Uterus (tissue), 2 donors: Measurements from ENCODE around the gene FRAT2.

Source experiments
- POLR2A ChIP-seq, 2 donors: fragments of 450-650 bp; IDR thresholded peaks; one replicate each; pipeline ENCODE4 v1.6.1; 2016; ENCODE audit warnings: antibody characterized with exemption in 2 of 2, mild to moderate bottlenecking in 1 of 2, moderate library complexity in 1 of 2
- TF ChIP-seq, protein P1 (sequence below), 4 experiments: fragments of 200-600 bp in 2 of 4; fragments of 450-650 bp in 2 of 4; sonication (generic) in 2 of 4; IDR thresholded peaks; one replicate each; pipeline ENCODE4 v1.5.1; 2016 to 2019; ENCODE audit warnings: antibody characterized with exemption in 4 of 4, mild to moderate bottlenecking in 2 of 4, moderate library complexity in 1 of 4

DNA sequence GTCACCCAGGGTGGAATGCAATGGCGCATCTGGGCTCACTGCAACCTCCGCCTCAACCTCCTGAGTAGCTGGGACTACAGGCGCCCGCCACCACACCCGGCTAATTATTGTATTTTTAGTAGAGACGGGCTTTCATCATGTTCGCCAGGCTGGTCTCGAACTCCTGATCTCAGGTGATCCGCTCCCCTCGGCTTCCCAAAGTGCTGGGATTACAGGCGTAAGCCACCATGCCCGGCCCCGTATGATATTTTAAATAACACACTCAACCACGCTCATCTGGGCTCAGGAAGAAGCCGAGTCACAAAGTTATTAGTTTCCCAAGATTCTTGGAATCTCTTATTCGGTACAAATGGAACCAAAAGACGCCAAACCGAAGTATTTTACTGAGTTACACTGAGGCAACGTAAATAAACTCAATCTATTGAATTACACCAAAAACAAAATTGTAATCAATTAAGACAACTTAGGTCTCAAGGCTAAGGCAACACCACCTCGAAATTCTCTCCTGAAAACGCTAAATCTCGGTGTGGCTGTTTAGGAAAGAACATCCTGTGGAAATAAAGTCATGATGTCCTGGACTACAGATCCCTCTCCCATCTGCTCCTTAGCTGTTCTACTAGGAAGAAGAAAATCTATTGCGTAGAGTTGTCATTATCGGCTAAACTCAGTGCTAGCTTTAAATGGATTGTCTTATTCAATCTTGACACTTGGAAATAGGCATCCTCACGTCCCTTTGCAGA, 43.0 kb downstream of the FRAT2 start:
- TF ChIP-seq, protein P1, sequence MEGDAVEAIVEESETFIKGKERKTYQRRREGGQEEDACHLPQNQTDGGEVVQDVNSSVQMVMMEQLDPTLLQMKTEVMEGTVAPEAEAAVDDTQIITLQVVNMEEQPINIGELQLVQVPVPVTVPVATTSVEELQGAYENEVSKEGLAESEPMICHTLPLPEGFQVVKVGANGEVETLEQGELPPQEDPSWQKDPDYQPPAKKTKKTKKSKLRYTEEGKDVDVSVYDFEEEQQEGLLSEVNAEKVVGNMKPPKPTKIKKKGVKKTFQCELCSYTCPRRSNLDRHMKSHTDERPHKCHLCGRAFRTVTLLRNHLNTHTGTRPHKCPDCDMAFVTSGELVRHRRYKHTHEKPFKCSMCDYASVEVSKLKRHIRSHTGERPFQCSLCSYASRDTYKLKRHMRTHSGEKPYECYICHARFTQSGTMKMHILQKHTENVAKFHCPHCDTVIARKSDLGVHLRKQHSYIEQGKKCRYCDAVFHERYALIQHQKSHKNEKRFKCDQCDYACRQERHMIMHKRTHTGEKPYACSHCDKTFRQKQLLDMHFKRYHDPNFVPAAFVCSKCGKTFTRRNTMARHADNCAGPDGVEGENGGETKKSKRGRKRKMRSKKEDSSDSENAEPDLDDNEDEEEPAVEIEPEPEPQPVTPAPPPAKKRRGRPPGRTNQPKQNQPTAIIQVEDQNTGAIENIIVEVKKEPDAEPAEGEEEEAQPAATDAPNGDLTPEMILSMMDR (IDR thresholded peaks at IDR 0.05), result no peak
- no peak for TF ChIP-seq POLR2A (IDR thresholded peaks at IDR 0.05)
